Mammary epithelial cell (primary cell): Measurements from ENCODE around the gene JMJD8.
A peak's percentile ranks its signal among the peaks of the same experiment; 100 is the strongest.

Source experiments
- EZH2 ChIP-seq: IDR thresholded peaks from 2 replicates; pipeline ENCODE4 v1.6.1; 2012; ENCODE audit warnings: low read length, inconsistent platforms, borderline replicate concordance
- TF ChIP-seq, protein P1 (sequence below), 2 donors: IDR thresholded peaks in 1 of 2; conservative IDR thresholded peaks in 1 of 2; 2 replicates each; pipeline ENCODE4 v1.5.1; 2011 to 2012; ENCODE audit warnings: inconsistent platforms in 2 of 2, low read length in 2 of 2, mild to moderate bottlenecking in 2 of 2, control low read depth in 1 of 2, low read depth in 1 of 2; ENCODE audit not compliant: insufficient read depth in 1 of 2; ENCODE audit errors: extremely low read depth in 1 of 2

DNA sequence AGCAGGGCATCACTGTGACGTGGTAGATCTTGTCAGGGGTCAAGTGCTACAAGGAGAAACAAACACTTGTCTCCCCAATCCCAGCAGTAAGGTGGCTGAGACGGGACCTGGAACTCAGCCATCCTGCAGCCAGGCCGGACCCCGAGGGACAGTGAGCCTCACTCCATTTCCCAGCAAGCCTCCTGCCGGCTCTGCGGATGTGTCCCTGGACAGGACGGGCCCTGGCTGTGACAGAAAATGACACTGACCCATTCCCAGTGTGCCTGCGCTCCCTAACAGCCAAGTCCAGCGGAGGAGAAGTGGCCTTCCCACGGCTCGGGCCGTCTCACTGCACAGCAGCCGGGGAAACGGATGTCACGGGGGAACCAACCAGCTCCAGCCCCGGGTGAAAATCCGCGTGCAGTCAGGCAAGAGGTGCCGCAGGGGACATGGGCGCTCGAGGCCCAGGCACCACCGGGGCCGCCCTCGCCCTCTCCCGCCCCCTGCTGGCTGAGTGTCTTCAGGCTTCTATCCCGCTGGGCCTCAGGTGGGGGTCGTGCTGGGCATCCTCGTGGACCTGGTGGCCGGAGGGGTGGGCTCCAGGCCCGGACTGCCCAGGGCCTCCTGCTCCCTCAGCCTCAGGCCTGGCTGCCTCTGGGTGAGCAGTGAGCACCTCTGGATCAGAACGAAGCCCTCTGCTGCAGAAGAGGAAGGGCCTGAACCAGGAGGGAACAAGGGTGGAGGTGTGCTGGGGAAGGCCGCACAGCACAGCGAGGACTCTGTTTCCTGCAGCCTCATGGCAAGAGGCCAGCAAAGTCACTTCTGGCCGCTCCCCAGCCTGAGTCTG, 49.5 kb upstream of the JMJD8 start:
- TF ChIP-seq, protein P1, sequence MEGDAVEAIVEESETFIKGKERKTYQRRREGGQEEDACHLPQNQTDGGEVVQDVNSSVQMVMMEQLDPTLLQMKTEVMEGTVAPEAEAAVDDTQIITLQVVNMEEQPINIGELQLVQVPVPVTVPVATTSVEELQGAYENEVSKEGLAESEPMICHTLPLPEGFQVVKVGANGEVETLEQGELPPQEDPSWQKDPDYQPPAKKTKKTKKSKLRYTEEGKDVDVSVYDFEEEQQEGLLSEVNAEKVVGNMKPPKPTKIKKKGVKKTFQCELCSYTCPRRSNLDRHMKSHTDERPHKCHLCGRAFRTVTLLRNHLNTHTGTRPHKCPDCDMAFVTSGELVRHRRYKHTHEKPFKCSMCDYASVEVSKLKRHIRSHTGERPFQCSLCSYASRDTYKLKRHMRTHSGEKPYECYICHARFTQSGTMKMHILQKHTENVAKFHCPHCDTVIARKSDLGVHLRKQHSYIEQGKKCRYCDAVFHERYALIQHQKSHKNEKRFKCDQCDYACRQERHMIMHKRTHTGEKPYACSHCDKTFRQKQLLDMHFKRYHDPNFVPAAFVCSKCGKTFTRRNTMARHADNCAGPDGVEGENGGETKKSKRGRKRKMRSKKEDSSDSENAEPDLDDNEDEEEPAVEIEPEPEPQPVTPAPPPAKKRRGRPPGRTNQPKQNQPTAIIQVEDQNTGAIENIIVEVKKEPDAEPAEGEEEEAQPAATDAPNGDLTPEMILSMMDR (conservative IDR thresholded peaks at IDR 0.05 in 1 of 2, IDR thresholded peaks at IDR 0.05 in 1 of 2; ENCODE audit: extremely low read depth in 1 of 2, insufficient read depth in 1 of 2, low read depth in 1 of 2, low read length in 2 of 2) = peak; percentile 20 to 47
- TF ChIP-seq EZH2 = no peak
